ENCODE measurements around the gene SLC29A3. TPM values are rescaled to one million over a fixed set of nuclear protein-coding genes. Genes with fewer than 3 reads are reported as not detected.

SLC29A3 gene
- total RNA-seq, 2 donors from 2014 or later: 4.6 to 12.7 TPM

GRCh38 chr10:71339796-71340589, 20.9 kb downstream of the SLC29A3 start:
- Histone ChIP-seq H3K27ac (no peak overlapping the region), H3K4me3 (no peak overlapping the region), H3K27me3 (replicated peaks; ENCODE audit: insufficient read depth) (no peaks in the 10 kb centered on the region), H3K4me1 (replicated peaks) (peaks cover 6% of the 10 kb centered on the region), H3K9me3 (no peaks in the 10 kb centered on the region), H3K36me3 (no peaks in the 10 kb centered on the region)
- TF ChIP-seq CTCF (IDR thresholded peaks at IDR 0.05): no peak
- no peak for TF ChIP-seq POLR2AphosphoS5 (IDR thresholded peaks at IDR 0.05)
- no peak for TF ChIP-seq POLR2A (IDR thresholded peaks at IDR 0.05)
- intact Hi-C loops (cut with DNase I): no loop called here
- no peak for DNase-seq (ENCODE audit: low spot score)
- WGBS: 82% methylated on average over 10 of the region's 10 CpGs

GRCh38 chr10:71342573-71343391, 23.7 kb downstream of the SLC29A3 start:
- TF ChIP-seq POLR2A (IDR thresholded peaks at IDR 0.05) (no peak), POLR2AphosphoS5 (IDR thresholded peaks at IDR 0.05) (no peak), CTCF (IDR thresholded peaks at IDR 0.05) (no peak)
- Histone ChIP-seq H3K27me3 (replicated peaks; ENCODE audit: insufficient read depth) (no peaks in the 10 kb centered on the region), H3K36me3 (no peaks in the 10 kb centered on the region), H3K4me1 (replicated peaks) (peaks cover 11% of the 10 kb centered on the region), H3K9me3 (no peaks in the 10 kb centered on the region), H3K27ac (no peak overlapping the region), H3K4me3 (no peak overlapping the region)
- no peak for DNase-seq (ENCODE audit: low spot score)
- intact Hi-C loops (cut with DNase I): no loop called here
- WGBS: 87% methylated on average over 8 of the region's 8 CpGs

GRCh38 chr10:71343392-71343773, 24.3 kb downstream of the SLC29A3 start:
- Histone ChIP-seq H3K4me1 (replicated peaks) (peaks cover 15% of the 10 kb centered on the region), H3K27ac (no peak overlapping the region), H3K36me3 (no peaks in the 10 kb centered on the region), H3K27me3 (replicated peaks; ENCODE audit: insufficient read depth) (no peaks in the 10 kb centered on the region), H3K9me3 (no peaks in the 10 kb centered on the region), H3K4me3 (no peak overlapping the region)
- TF ChIP-seq POLR2A (IDR thresholded peaks at IDR 0.05): no peak
- no peak for TF ChIP-seq POLR2AphosphoS5 (IDR thresholded peaks at IDR 0.05)
- no peak for TF ChIP-seq CTCF (IDR thresholded peaks at IDR 0.05)
- 88% methylated on average over 5 of the region's 5 CpGs for WGBS
- intact Hi-C loops (cut with DNase I): no loop called here
- DNase-seq (ENCODE audit: low spot score): no peak

- no peak for DNase-seq (ENCODE audit: low spot score)
- Histone ChIP-seq H3K27ac (no peak overlapping the region), H3K4me1 (replicated peaks) (peaks cover 15% of the 10 kb centered on the region), H3K36me3 (no peaks in the 10 kb centered on the region), H3K9me3 (no peaks in the 10 kb centered on the region), H3K4me3 (no peak overlapping the region), H3K27me3 (replicated peaks; ENCODE audit: insufficient read depth) (no peaks in the 10 kb centered on the region)
- TF ChIP-seq POLR2A (IDR thresholded peaks at IDR 0.05) (no peak), CTCF (IDR thresholded peaks at IDR 0.05) (no peak), POLR2AphosphoS5 (IDR thresholded peaks at IDR 0.05) (no peak)
- intact Hi-C loops (cut with DNase I): no loop called here
- WGBS: 92% methylated on average over 9 of the region's 9 CpGs
Observed at GRCh38 chr10:71344154-71344925, 25.3 kb downstream of the SLC29A3 start.
